ENCODE measurements around the gene ELFN1. TPM values are rescaled to one million over a fixed set of nuclear protein-coding genes. Genes with fewer than 3 reads are reported as not detected.

The ELFN1 gene
- polyA plus RNA-seq, 1 of the 3 experiments (the other 2 are of a cell fraction), result 0.05 TPM

- H3K9me2 ChIP-seq, result no peaks in the 10 kb centered on the region
- no peak overlapping the region for H3K9ac ChIP-seq
- no peaks in the 10 kb centered on the region for H3K79me2 ChIP-seq (ENCODE audit: insufficient read depth)
- no peak overlapping the region for H3K4me3 ChIP-seq (ENCODE audit: low read depth in 2 of 2, low read length in 1 of 2)
- ChIA-PET POLR2A (no interaction called here), CTCF (interaction anchor here (1.5 kb wide), 1 partner anchor 32 kb away, joined by 3 read pairs; no protein-coding TSS in a partner anchor)
- no peaks in the 10 kb centered on the region for H4K20me1 ChIP-seq (ENCODE audit: insufficient read depth)
- H3K36me3 ChIP-seq (replicated peaks in 1 of 2; ENCODE audit: control insufficient read depth in 1 of 2, insufficient read depth in 2 of 2, low read length in 1 of 2), result peaks cover 0 to 2% of the 10 kb centered on the region in 2 experiments
- 79% methylated on average over 30 of the region's 30 CpGs for WGBS (ENCODE audit: low lambda C conversion rate)
- DNase-seq, result peak; percentile 30
- peaks cover 10% of the 10 kb centered on the region for H3K27me3 ChIP-seq (ENCODE audit: insufficient read depth)
- peaks cover 0 to 56% of the 10 kb centered on the region in 2 experiments; a peak in 1 of 4 replicates for H3K4me1 ChIP-seq (ENCODE audit: control insufficient read depth in 1 of 2, insufficient read depth in 2 of 2, low read depth in 1 of 2, low read length in 1 of 2)
- no peak for TF ChIP-seq RFX5 (IDR thresholded peaks at IDR 0.05; ENCODE audit: low read length)
- no peak for TF ChIP-seq GATA2 (CRISPR knock-in tag; IDR thresholded peaks at IDR 0.05)
- TF ChIP-seq POLR2AphosphoS5 (IDR thresholded peaks at IDR 0.05; ENCODE audit: low read depth, low read length), result no peak
- no peak for TF ChIP-seq NRF1 (IDR thresholded peaks at IDR 0.05; ENCODE audit: low read depth, low read length)
- TF ChIP-seq, protein P1, sequence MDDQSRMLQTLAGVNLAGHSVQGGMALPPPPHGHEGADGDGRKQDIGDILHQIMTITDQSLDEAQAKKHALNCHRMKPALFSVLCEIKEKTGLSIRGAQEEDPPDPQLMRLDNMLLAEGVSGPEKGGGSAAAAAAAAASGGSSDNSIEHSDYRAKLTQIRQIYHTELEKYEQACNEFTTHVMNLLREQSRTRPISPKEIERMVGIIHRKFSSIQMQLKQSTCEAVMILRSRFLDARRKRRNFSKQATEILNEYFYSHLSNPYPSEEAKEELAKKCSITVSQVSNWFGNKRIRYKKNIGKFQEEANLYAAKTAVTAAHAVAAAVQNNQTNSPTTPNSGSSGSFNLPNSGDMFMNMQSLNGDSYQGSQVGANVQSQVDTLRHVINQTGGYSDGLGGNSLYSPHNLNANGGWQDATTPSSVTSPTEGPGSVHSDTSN (IDR thresholded peaks at IDR 0.05), result no peak
- no peak for TF ChIP-seq ELF1 (IDR thresholded peaks at IDR 0.05)
- TF ChIP-seq EZH2phosphoT487 (IDR thresholded peaks at IDR 0.05; ENCODE audit: borderline replicate concordance, low read depth), result no peak
- TF ChIP-seq CHD2 (IDR thresholded peaks at IDR 0.05; ENCODE audit: low read length, partially characterized antibody), result no peak
- TF ChIP-seq GABPA (IDR thresholded peaks at IDR 0.05; ENCODE audit: low read depth), result no peak
- TF ChIP-seq SIN3A (IDR thresholded peaks at IDR 0.05; ENCODE audit: borderline replicate concordance, low read depth, low read length), result no peak
- no peak for TF ChIP-seq MAX (IDR thresholded peaks at IDR 0.05; ENCODE audit: low read depth)
- TF ChIP-seq TEAD4 (IDR thresholded peaks at IDR 0.05; ENCODE audit: borderline replicate concordance, insufficient read depth), result no peak
- no peak for TF ChIP-seq RXRA (IDR thresholded peaks at IDR 0.05; ENCODE audit: borderline replicate concordance, low read depth)
- TF ChIP-seq, protein P2, sequence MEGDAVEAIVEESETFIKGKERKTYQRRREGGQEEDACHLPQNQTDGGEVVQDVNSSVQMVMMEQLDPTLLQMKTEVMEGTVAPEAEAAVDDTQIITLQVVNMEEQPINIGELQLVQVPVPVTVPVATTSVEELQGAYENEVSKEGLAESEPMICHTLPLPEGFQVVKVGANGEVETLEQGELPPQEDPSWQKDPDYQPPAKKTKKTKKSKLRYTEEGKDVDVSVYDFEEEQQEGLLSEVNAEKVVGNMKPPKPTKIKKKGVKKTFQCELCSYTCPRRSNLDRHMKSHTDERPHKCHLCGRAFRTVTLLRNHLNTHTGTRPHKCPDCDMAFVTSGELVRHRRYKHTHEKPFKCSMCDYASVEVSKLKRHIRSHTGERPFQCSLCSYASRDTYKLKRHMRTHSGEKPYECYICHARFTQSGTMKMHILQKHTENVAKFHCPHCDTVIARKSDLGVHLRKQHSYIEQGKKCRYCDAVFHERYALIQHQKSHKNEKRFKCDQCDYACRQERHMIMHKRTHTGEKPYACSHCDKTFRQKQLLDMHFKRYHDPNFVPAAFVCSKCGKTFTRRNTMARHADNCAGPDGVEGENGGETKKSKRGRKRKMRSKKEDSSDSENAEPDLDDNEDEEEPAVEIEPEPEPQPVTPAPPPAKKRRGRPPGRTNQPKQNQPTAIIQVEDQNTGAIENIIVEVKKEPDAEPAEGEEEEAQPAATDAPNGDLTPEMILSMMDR (IDR thresholded peaks at IDR 0.05), result no peak
- TF ChIP-seq FOXM1 (IDR thresholded peaks at IDR 0.05; ENCODE audit: low read depth), result no peak
- TF ChIP-seq, protein P3, sequence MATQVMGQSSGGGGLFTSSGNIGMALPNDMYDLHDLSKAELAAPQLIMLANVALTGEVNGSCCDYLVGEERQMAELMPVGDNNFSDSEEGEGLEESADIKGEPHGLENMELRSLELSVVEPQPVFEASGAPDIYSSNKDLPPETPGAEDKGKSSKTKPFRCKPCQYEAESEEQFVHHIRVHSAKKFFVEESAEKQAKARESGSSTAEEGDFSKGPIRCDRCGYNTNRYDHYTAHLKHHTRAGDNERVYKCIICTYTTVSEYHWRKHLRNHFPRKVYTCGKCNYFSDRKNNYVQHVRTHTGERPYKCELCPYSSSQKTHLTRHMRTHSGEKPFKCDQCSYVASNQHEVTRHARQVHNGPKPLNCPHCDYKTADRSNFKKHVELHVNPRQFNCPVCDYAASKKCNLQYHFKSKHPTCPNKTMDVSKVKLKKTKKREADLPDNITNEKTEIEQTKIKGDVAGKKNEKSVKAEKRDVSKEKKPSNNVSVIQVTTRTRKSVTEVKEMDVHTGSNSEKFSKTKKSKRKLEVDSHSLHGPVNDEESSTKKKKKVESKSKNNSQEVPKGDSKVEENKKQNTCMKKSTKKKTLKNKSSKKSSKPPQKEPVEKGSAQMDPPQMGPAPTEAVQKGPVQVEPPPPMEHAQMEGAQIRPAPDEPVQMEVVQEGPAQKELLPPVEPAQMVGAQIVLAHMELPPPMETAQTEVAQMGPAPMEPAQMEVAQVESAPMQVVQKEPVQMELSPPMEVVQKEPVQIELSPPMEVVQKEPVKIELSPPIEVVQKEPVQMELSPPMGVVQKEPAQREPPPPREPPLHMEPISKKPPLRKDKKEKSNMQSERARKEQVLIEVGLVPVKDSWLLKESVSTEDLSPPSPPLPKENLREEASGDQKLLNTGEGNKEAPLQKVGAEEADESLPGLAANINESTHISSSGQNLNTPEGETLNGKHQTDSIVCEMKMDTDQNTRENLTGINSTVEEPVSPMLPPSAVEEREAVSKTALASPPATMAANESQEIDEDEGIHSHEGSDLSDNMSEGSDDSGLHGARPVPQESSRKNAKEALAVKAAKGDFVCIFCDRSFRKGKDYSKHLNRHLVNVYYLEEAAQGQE (IDR thresholded peaks at IDR 0.05; ENCODE audit: low read depth, low read length), result no peak
- TF ChIP-seq IRF3 (IDR thresholded peaks at IDR 0.05; ENCODE audit: low read depth, low read length), result no peak
- H3F3A ChIP-seq (replicated peaks; ENCODE audit: insufficient read depth), result no peaks in the 10 kb centered on the region
- H3K9me3 ChIP-seq, result peaks cover 12% of the 10 kb centered on the region
- H3K4me2 ChIP-seq, result no peak overlapping the region
- no peak overlapping the region for H2AFZ ChIP-seq (ENCODE audit: low read depth)
- no peak overlapping the region; a peak in 1 of 4 replicates for H3K27ac ChIP-seq (ENCODE audit: low read depth in 2 of 2, low read length in 1 of 2)
Measured at GRCh38 chr7:1678571-1679325, 8.7 kb downstream of the ELFN1 start.
